Epidermal melanocyte (primary cell): ENCODE measurements around the gene FCF1.
A peak's percentile ranks its signal among the peaks of the same experiment; 100 is the strongest.

Experiments used
- DNase-seq: peaks from one replicate; pipeline ENCODE4 v3.0.0; 2011; ENCODE audit warnings: low spot score; ENCODE audit not compliant: insufficient read length

Gene FCF1

GRCh38 chr14:74712499-74713394 lies at the start of gene FCF1, which contains the start of gene AREL1:
Gene FCF1 (plus strand): TSS chr14:74713144. CDS start chr14:74713198, 54 bp downstream.
Gene AREL1 (minus strand): TSS chr14:74713080. CDS start chr14:74685615, 27,465 bp downstream.
- DNase-seq, result peak; percentile 98

- DNase-seq, result no peak
Measured at GRCh38 chr14:74663884-74664283, 49.1 kb upstream of the FCF1 start.

- DNase-seq, result no peak
Measured at GRCh38 chr14:74664717-74665116, 48.2 kb upstream of the FCF1 start.

- no peak for DNase-seq
Measured at GRCh38 chr14:74667758-74668157, 45.2 kb upstream of the FCF1 start.

- DNase-seq, result no peak
Measured at GRCh38 chr14:74669256-74669655, 43.7 kb upstream of the FCF1 start.

- no peak for DNase-seq
Measured at GRCh38 chr14:74669846-74670245, 43.1 kb upstream of the FCF1 start.

GRCh38 chr14:74670726-74671411 lies 42.1 kb upstream of the FCF1 start:
- no peak for DNase-seq

- DNase-seq, result no peak
Measured at GRCh38 chr14:74671789-74672188, 41.2 kb upstream of the FCF1 start.

GRCh38 chr14:74673768-74674167 lies 39.2 kb upstream of the FCF1 start:
- DNase-seq, result no peak

GRCh38 chr14:74675219-74675618 lies 37.7 kb upstream of the FCF1 start:
- DNase-seq, result no peak

- DNase-seq, result no peak
Measured at GRCh38 chr14:74682169-74682952, 30.6 kb upstream of the FCF1 start.

GRCh38 chr14:74683406-74683805 lies 29.5 kb upstream of the FCF1 start:
- no peak for DNase-seq

GRCh38 chr14:74684434-74684833 lies 28.5 kb upstream of the FCF1 start:
- DNase-seq, result no peak

GRCh38 chr14:74685056-74685455 lies 27.9 kb upstream of the FCF1 start:
- no peak for DNase-seq

- no peak for DNase-seq
Measured at GRCh38 chr14:74685921-74686678, 26.8 kb upstream of the FCF1 start.

GRCh38 chr14:74691456-74691855 lies 21.5 kb upstream of the FCF1 start:
- DNase-seq, result no peak

GRCh38 chr14:74693191-74693590 lies 19.8 kb upstream of the FCF1 start:
- DNase-seq, result no peak

- DNase-seq, result no peak
Measured at GRCh38 chr14:74695406-74695805, 17.5 kb upstream of the FCF1 start.

GRCh38 chr14:74697011-74697410 lies 15.9 kb upstream of the FCF1 start:
- DNase-seq, result no peak

GRCh38 chr14:74697543-74697942 lies 15.4 kb upstream of the FCF1 start:
- no peak for DNase-seq

GRCh38 chr14:74697976-74698375 lies 15.0 kb upstream of the FCF1 start:
- no peak for DNase-seq
